ENCODE data around the gene RECK.

- TF ChIP-seq CTCF (conservative IDR thresholded peaks at IDR 0.05; ENCODE audit: low read depth, low read length) (no peak), EZH2 (IDR thresholded peaks at IDR 0.05; ENCODE audit: low read length, unreplicated experiment) (no peak), EZH2phosphoT487 (IDR thresholded peaks at IDR 0.05; ENCODE audit: borderline replicate concordance, low read length) (no peak)
These were observed 111.8 kb downstream of the RECK start for GRCh38 chr9:36148311-36149051.

Data from PC-3 (cell line).